Uterus (tissue), 4 donors: ENCODE data around the gene PRPH2. TPM values are rescaled to one million over a fixed set of nuclear protein-coding genes. Genes with fewer than 3 reads are reported as not detected.
A peak's percentile ranks its signal among the peaks of the same experiment; 100 is the strongest.

Experiments used
- DNase-seq, 2 donors: peaks; one replicate each; pipeline ENCODE4 v3.0.0-alpha.2; 2019 to 2020
- H3K27ac ChIP-seq, 2 donors: fragments of 200-600 bp; sonication (generic); 1 replicate in 1 of 2; 2 replicates in 1 of 2; pipeline ENCODE4 v1.5.1; 2016 to 2018
- H3K27me3 ChIP-seq, 2 donors: fragments of 200-600 bp; sonication (generic); one replicate each; pipeline ENCODE4 v1.5.1; 2018 to 2019; ENCODE audit warnings: control low read depth in 1 of 2
- H3K36me3 ChIP-seq, 2 donors: fragments of 200-600 bp; sonication (generic); one replicate each; pipeline ENCODE4 v1.5.1; 2019; ENCODE audit warnings: control low read depth in 1 of 2
- H3K4me1 ChIP-seq, 2 donors: fragments of 200-600 bp; sonication (generic); one replicate each; pipeline ENCODE4 v1.5.1; 2018 to 2019; ENCODE audit warnings: control low read depth in 1 of 2
- H3K4me3 ChIP-seq, 2 donors: fragments of 200-600 bp; sonication (generic); 1 replicate in 1 of 2; 2 replicates in 1 of 2; pipeline ENCODE4 v1.5.1; 2018 to 2019; ENCODE audit warnings: mild to moderate bottlenecking in 1 of 2
- H3K9me3 ChIP-seq, 2 donors: fragments of 200-600 bp; sonication (generic); one replicate each; pipeline ENCODE4 v1.5.1; 2019; ENCODE audit warnings: control low read depth in 1 of 2
- POLR2A ChIP-seq, 2 donors: fragments of 450-650 bp; IDR thresholded peaks; one replicate each; pipeline ENCODE4 v1.6.1; 2016; ENCODE audit warnings: antibody characterized with exemption in 2 of 2, mild to moderate bottlenecking in 1 of 2, moderate library complexity in 1 of 2
- intact Hi-C: fragments of 100-400 bp; cut with DNase I; formaldehyde crosslinking; loops from one replicate; pipeline ENCODE4 v1.15.1; 2023; ENCODE audit warnings: low total_unique reads
- total RNA-seq, 4 donors: library from RNA; depleted of rRNA in 3 of 4; stranded (reverse); fragments of >200 nt in 3 of 4; gene quantifications; one replicate each; pipeline versions ENCODE4 v1.1.0 to v1.2.4, GENCODE V29; 2014 to 2023
- TF ChIP-seq, protein P1 (sequence below), 4 experiments: fragments of 200-600 bp in 2 of 4; fragments of 450-650 bp in 2 of 4; sonication (generic) in 2 of 4; IDR thresholded peaks; one replicate each; pipeline ENCODE4 v1.5.1; 2016 to 2019; ENCODE audit warnings: antibody characterized with exemption in 4 of 4, mild to moderate bottlenecking in 2 of 4, moderate library complexity in 1 of 4
- donor health status: DM: yes; HTN: yes; CAD: no.

The PRPH2 gene
- total RNA-seq, 4 donors from 2014 or later, result 2.0 to 7.0 (median 5.8) TPM; not detected in 1

- no peaks in the 10 kb centered on the region for H3K27me3 ChIP-seq
- peak overlapping the region; percentile 30 to 44 for H3K4me3 ChIP-seq
- no peaks in the 10 kb centered on the region for H3K4me1 ChIP-seq
- TF ChIP-seq, protein P1, sequence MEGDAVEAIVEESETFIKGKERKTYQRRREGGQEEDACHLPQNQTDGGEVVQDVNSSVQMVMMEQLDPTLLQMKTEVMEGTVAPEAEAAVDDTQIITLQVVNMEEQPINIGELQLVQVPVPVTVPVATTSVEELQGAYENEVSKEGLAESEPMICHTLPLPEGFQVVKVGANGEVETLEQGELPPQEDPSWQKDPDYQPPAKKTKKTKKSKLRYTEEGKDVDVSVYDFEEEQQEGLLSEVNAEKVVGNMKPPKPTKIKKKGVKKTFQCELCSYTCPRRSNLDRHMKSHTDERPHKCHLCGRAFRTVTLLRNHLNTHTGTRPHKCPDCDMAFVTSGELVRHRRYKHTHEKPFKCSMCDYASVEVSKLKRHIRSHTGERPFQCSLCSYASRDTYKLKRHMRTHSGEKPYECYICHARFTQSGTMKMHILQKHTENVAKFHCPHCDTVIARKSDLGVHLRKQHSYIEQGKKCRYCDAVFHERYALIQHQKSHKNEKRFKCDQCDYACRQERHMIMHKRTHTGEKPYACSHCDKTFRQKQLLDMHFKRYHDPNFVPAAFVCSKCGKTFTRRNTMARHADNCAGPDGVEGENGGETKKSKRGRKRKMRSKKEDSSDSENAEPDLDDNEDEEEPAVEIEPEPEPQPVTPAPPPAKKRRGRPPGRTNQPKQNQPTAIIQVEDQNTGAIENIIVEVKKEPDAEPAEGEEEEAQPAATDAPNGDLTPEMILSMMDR (IDR thresholded peaks at IDR 0.05), result no peak
- TF ChIP-seq POLR2A (IDR thresholded peaks at IDR 0.05), result no peak
- peak; percentile 39 to 49 for DNase-seq
- no peaks in the 10 kb centered on the region for H3K36me3 ChIP-seq
- no peaks in the 10 kb centered on the region for H3K9me3 ChIP-seq
- H3K27ac ChIP-seq, result peak overlapping the region; percentile 83 to 87
- intact Hi-C loops, result loop anchor here (2.0 kb wide), 1 partner anchor 66 kb away; no protein-coding TSS in a partner anchor
Measured at GRCh38 chr6:42727087-42727611, 4.8 kb upstream of the PRPH2 start.

GRCh38 chr6:42726485-42727086 lies 4.2 kb upstream of the PRPH2 start:
- peak; percentile 67 to 90 for DNase-seq
- H3K27ac ChIP-seq, result peak overlapping the region; percentile 83 to 87
- H3K27me3 ChIP-seq, result no peaks in the 10 kb centered on the region
- no peaks in the 10 kb centered on the region for H3K9me3 ChIP-seq
- peak overlapping the region; percentile 30 to 44 for H3K4me3 ChIP-seq
- TF ChIP-seq, protein P1 (IDR thresholded peaks at IDR 0.05), result peak; percentile 92 to 95 (median 94)
- no peak for TF ChIP-seq POLR2A (IDR thresholded peaks at IDR 0.05)
- H3K36me3 ChIP-seq, result no peaks in the 10 kb centered on the region
- H3K4me1 ChIP-seq, result no peaks in the 10 kb centered on the region
- intact Hi-C loops, result loop anchor here (2.0 kb wide), 1 partner anchor 66 kb away; no protein-coding TSS in a partner anchor

DNA sequence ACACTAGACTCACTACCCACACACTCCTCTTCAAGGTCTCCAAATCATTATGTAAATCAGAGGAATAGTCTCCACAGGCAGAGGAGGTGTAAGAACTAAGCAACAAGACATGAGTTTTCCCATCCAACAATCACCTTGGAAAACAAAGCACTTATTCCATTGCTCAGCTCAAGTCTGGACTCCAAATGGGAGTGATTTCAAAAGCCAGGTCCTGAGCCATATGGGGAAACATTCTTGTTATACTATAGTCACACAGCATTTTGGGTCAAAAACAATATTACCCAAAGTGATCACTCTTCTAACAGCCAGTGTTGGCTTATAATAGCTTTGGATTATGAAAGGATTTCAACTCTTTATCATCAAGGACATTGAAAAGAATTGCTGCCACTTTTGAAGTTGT lies 3.6 kb upstream of the PRPH2 start:
- intact Hi-C loops, result loop anchor here (2.0 kb wide), 1 partner anchor 65 kb away; no protein-coding TSS in a partner anchor
- Histone ChIP-seq H3K9me3 (no peaks in the 10 kb centered on the region), H3K4me3 (no peak overlapping the region), H3K36me3 (no peaks in the 10 kb centered on the region), H3K27me3 (no peaks in the 10 kb centered on the region), H3K4me1 (no peaks in the 10 kb centered on the region), H3K27ac (peak overlapping the region; percentile 83 to 87)
- TF ChIP-seq, protein P1 (IDR thresholded peaks at IDR 0.05), result no peak
- no peak for TF ChIP-seq POLR2A (IDR thresholded peaks at IDR 0.05)
- DNase-seq, result no peak

- Histone ChIP-seq H3K4me3 (no peak overlapping the region), H3K27me3 (no peaks in the 10 kb centered on the region), H3K27ac (no peak overlapping the region), H3K36me3 (no peaks in the 10 kb centered on the region), H3K9me3 (no peaks in the 10 kb centered on the region), H3K4me1 (no peaks in the 10 kb centered on the region)
- intact Hi-C loops, result no loop called here
- TF ChIP-seq, protein P1 (IDR thresholded peaks at IDR 0.05), result no peak
- TF ChIP-seq POLR2A (IDR thresholded peaks at IDR 0.05), result no peak
- no peak for DNase-seq
Measured at GRCh38 chr6:42724825-42725224, 2.4 kb upstream of the PRPH2 start.

DNA sequence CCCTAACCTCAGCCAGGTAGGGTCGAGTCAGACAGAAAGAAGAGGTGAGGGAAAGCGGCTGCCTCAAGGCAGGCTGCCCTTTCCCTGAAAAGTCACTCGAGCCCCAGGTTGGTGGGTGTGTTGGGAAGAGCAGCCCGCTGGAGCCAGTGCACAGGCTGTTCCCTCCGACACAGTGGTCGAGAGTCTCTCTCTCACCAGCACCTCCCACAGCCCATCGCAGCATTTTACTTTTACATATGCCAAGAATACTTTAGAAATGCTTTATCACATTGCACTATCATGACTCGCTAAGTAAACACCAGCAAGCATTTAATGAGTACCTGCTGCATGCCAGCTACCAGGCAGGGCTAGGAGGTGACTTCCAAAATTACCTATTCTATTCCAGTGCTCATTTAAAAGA lies 1.7 kb downstream of the PRPH2 start:
- DNase-seq, result no peak
- intact Hi-C loops, result no loop called here

More for the DNA sequence above, 1.7 kb downstream of the PRPH2 start:
- Histone ChIP-seq H3K4me3 (no peak overlapping the region), H3K36me3 (no peaks in the 10 kb centered on the region), H3K9me3 (no peaks in the 10 kb centered on the region), H3K27ac (no peak overlapping the region), H3K27me3 (no peaks in the 10 kb centered on the region), H3K4me1 (no peaks in the 10 kb centered on the region)
- TF ChIP-seq, protein P1 (IDR thresholded peaks at IDR 0.05), result no peak
- TF ChIP-seq POLR2A (IDR thresholded peaks at IDR 0.05), result no peak
